ENCODE measurements around the gene SLIT3. TPM values are rescaled to one million over a fixed set of nuclear protein-coding genes. Genes with fewer than 3 reads are reported as not detected.

The SLIT3 gene
- total and polyA plus RNA-seq, 10 of the 15 experiments (the other 5 are each of a cell fraction or from before 2014, with no cell fraction given), result 0.05 TPM; not detected in 9

DNA sequence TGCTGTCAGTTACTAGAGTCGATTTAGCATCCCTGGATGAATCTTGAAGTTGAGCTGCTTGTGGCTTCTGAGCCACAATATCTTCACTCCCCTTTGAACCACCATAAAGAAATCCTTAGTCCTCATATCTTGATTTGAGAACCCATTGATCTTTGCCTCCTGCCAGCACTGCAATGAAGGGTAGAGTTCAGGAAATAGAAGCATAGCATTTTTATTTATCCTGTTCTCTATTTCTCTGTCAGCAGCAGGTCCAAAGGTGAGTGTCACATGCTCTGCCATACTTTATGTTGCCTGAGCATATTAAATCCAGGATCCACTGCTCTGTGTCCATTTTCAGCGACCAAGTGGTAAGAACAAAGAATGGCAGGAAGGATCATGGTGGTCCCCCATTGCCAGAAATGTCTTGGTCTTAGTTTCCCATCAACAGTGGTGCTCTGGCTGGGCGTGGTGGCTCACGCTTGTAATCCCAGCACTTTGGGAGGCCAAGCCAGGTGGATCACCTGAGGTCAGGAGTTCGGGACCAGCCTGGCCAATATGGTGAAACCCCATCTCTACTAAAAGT, 641.6 kb downstream of the SLIT3 start:
- no peak overlapping the region for H3K9ac ChIP-seq (ENCODE audit: control insufficient read depth, insufficient read depth, low read length)
- H3K4me2 ChIP-seq (ENCODE audit: control insufficient read depth, insufficient read depth), result no peak overlapping the region
- TF ChIP-seq, protein P1, sequence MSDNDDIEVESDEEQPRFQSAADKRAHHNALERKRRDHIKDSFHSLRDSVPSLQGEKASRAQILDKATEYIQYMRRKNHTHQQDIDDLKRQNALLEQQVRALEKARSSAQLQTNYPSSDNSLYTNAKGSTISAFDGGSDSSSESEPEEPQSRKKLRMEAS (IDR thresholded peaks at IDR 0.05; ENCODE audit: low read depth, low read length), result no peak
- TF ChIP-seq GABPA (IDR thresholded peaks at IDR 0.05; ENCODE audit: low read depth) (no peak), PAX8 (IDR thresholded peaks at IDR 0.05) (no peak), HDGF (IDR thresholded peaks at IDR 0.05) (no peak), PAX5 (IDR thresholded peaks at IDR 0.05; ENCODE audit: borderline replicate concordance, low read depth, low read length) (no peak), SREBF2 (IDR thresholded peaks at IDR 0.05; ENCODE audit: low read length) (no peak)
- TF ChIP-seq, protein P2, sequence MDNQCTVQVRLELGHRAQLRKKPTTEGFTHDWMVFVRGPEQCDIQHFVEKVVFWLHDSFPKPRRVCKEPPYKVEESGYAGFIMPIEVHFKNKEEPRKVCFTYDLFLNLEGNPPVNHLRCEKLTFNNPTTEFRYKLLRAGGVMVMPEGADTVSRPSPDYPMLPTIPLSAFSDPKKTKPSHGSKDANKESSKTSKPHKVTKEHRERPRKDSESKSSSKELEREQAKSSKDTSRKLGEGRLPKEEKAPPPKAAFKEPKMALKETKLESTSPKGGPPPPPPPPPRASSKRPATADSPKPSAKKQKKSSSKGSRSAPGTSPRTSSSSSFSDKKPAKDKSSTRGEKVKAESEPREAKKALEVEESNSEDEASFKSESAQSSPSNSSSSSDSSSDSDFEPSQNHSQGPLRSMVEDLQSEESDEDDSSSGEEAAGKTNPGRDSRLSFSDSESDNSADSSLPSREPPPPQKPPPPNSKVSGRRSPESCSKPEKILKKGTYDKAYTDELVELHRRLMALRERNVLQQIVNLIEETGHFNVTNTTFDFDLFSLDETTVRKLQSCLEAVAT (IDR thresholded peaks at IDR 0.05), result no peak
- ChIA-PET RAD21 (ENCODE audit: unreplicated experiment) (no interaction called here), SMC1A (ENCODE audit: uncharacterized antibody, unreplicated experiment) (no interaction called here), CTCF (no interaction called here), POLR2A (interaction anchor here (0.6 kb wide), 1 partner anchor 30 kb away, joined by 5 read pairs; no protein-coding TSS in a partner anchor)
- no peak overlapping the region for H3K4me3 ChIP-seq
- DNase-seq (ENCODE audit: low read depth, low spot score) (no peak), FAIRE-seq (no peak), ATAC-seq (no peak)
- H3K4me1 ChIP-seq (ENCODE audit: control insufficient read depth, insufficient read depth, low read length), result no peaks in the 10 kb centered on the region
- in situ Hi-C loops (cut with MboI) (no loop called here), intact Hi-C loops (cut with micrococcal nuclease; ENCODE audit: unreplicated experiment) (no loop called here)
- WGBS (ENCODE audit: insufficient coverage, insufficient replicate concordance, low lambda C conversion rate, missing lambda C conversion rate), result 29% methylated on average over 5 of the region's 5 CpGs
- H3K27ac ChIP-seq (ENCODE audit: control insufficient read depth, insufficient read depth), result no peak overlapping the region
- H2AFZ ChIP-seq (ENCODE audit: control insufficient read depth, low read depth, low read length), result no peak overlapping the region
- H3K27me3 ChIP-seq (replicated peaks in 1 of 2; ENCODE audit: control insufficient read depth in 2 of 2, insufficient read depth in 2 of 2, low read length in 1 of 2), result no peaks in the 10 kb centered on the region
- no peaks in the 10 kb centered on the region for H3K36me3 ChIP-seq (ENCODE audit: control insufficient read depth in 2 of 2, insufficient read depth in 2 of 2, low read length in 1 of 2)
- H3K9me3 ChIP-seq (replicated peaks; ENCODE audit: control insufficient read depth, insufficient read depth, low read length), result no peaks in the 10 kb centered on the region
- no TSS peak for BruUV-seq (replicated peaks)
- no peaks in the 10 kb centered on the region for H3K79me2 ChIP-seq (ENCODE audit: control insufficient read depth, insufficient read depth, low read length)
- no peaks in the 10 kb centered on the region; the same call in 1 of the 2 replicates for H4K20me1 ChIP-seq (ENCODE audit: control insufficient read depth, insufficient read depth)
